SKM-1 (cell line): ENCODE data around the gene COPE.
A peak's percentile ranks its signal among the peaks of the same experiment; 100 is the strongest.

Experiments
- DNase-seq: peaks from one replicate; lab custom pipeline; 2025; ENCODE audit not compliant: unreplicated experiment; lab: John Stamatoyannopoulos, UW

COPE gene

GRCh38 chr19:18868380-18869022 lies 50.7 kb downstream of the COPE start:
- no peak for DNase-seq

DNA sequence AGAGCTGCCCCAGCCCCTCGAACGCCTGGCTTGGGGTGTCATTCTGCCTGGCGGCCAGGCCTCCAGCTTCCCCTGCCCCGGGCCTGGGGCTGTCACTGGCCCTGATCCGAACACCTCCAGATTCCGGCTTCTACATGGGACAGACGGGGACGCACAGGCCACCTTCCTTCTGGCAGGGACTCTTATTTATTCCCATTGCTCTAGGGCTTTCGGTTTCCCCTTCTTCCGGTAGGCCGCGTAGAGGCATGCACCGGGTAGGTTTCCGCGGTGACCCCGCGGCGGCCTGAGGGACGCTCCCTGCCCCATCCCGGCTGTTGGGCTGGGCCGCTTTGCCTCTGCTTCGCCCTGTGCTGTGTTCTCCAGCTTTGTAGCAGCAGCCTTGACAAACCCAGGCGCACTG lies 51.4 kb downstream of the COPE start:
- no peak for DNase-seq

DNA sequence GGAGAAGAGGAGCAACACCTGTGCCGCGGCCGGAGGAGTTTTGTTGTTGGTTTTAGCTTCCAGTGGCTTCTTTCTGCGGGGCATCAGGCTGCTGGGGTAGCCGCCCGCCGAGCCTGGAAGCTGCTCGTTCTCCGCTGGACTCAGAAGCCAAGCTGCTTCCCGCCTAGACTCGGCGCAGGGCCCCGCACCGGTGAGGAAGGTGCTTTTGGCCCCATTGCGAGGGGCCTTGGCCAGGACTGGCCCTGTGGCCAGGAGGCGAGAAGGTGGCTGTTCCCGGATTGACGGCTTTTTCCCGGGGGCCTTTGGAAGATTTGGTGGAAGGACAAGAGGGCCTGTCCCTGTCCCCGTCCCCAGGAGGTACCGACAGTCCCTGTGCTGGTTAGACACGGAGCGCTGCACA lies 52.0 kb downstream of the COPE start:
- DNase-seq: no peak

DNA sequence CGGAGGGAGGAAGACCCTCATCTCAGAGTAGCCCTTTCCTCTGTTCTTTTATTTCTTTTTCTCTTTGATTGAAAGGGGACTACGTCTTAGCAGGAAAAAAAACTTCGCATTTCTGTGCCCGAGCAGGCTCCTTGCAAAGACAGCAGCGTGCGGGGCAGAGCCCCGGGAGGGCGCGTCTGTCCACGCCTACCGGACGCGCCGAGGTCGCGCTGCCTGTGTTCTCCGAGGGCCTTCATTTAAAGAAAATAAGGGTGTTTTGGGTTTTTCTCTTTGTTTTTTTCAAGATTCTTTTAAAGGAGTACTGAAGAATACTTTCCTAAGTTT lies 52.4 kb downstream of the COPE start:
- DNase-seq: no peak

DNA sequence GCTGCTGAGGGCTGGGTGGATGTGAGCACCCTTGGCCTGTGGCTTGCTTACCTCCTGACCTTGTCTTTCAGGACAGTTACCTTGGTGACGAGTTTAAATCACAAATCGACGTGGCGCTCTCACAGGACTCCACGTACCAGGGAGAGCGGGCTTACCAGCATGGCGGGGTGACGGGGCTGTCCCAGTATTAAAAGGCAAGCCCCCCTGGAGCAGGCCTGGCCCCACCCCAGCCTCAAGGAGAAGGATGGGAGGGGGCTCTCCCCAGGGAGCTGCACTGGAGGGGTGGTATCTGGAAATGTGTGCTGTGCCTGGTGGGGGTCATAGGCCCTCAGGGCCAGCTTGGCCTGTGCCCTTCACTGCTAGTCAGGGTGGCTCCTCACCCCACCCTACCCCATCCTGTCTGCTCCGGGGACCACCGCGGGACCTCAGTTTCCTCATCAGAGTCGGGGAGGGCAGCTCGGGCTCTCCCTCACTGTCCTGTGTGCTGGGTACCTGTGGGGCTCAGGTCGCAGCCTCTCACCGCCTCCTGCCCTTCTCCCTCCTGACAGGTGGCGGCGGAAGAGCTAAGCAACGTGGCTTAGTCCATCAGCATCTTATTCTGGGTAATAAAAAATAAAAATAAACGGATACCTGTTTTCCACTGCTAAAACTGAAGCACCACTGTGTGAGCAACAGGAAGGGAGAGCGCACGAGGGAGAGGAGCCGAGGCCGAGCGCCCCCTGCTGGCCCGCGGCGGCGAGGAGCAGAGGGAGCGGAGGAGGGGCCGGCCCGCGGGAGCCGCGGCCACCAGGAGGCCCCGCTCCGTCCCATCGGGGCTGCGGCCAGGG lies 53.0 kb downstream of the COPE start:
- peak; percentile 15 for DNase-seq

DNA sequence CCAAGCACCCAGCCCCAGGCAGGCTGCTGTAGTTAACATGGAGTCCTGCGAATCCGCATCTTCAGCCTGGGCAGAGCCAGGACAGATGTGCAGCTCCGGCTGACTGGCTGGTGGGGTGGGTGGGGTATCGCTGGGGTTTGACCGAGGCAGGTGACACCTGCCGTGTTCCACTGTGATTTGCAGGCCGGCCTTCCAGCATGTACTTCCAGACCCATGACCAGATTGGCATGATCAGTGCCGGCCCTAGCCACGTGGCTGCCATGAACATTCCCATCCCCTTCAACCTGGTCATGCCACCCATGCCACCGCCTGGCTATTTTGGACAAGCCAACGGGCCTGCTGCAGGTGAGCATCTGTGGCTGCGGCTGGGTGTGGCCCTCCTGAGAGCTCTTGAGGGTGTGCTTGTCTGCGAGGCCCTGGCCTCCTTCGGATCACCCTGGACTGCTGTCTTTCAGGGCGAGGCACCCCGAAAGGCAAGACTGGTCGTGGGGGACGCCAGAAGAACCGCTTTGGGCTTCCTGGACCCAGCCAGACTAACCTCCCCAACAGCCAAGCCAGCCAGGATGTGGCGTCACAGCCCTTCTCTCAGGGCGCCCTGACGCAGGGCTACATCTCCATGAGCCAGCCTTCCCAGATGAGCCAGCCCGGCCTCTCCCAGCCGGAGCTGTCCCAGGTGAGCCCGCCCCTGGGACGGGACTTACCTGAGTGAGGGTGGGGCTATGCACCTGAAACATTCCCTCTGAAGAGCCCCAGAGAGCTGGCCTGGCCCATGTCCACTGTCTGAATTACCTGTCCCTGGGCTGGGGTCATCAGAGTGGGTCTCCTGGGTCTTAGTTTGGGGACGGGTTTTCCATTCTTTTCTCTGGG lies 53.8 kb downstream of the COPE start:
- no peak for DNase-seq

DNA sequence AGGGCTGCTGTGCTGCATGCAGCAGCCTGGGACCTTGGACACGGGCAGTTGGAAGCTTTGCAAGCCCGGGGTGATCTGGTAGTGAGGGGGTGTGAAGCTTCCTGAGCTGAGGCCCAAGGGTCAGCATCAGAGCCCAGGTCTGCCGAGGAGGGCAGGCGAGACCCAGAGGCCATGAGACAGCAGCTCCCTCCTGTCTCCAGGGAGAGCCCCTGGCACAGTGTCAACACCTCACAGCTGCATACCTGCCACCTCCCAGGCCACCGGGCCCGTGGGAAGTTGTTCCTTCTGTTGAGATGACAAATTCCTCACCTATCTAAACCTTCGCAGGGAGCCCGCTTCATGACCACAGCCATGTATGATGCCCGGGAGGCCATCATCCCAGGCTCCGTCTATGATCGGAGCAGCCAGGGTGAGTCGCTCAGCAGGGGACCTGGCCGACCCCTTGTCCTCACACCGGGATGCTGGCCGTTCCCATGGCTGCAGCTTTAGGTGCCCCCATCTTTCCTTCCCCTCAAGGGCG lies 55.3 kb downstream of the COPE start:
- DNase-seq: no peak

- DNase-seq: no peak
Observed at GRCh38 chr19:18862976-18863842, 56.0 kb downstream of the COPE start.

GRCh38 chr19:18861917-18862316 lies 57.3 kb downstream of the COPE start:
- DNase-seq: no peak

GRCh38 chr19:18861235-18861634 lies 58.0 kb downstream of the COPE start:
- DNase-seq: no peak

DNA sequence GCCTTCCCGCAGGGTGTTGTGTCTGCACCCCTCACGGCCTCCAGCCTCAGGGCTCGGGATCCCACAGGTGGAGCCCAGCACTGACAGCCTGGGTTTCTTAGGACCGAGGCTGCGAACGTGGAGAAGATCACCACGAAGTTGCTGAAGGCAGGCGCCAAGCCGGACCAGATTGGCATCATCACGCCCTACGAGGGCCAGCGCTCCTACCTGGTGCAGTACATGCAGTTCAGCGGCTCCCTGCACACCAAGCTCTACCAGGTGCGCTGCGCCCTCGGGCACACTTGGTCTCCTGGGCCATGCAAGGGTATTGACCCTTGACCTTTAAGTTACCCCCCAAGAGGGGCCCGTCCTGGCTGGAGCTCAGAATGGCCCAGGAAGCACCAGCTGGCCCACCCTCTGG lies 58.5 kb downstream of the COPE start:
- DNase-seq: no peak

DNA sequence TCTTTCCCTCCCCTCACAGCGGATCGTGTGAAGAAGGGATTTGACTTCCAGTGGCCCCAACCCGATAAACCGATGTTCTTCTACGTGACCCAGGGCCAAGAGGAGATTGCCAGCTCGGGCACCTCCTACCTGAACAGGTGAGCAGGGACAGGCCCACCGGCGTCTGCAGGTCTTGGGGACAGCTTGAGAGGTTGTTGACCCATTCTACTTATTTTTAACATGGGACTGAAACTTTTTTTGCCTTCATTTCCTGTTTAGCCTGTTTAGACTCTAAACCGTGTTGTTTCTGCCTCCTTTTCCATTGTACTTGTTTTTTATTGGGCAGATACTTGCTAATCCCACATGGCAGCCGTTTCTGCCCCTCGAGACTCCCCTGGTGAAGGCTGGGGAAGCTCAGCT lies 58.9 kb downstream of the COPE start:
- no peak for DNase-seq

DNA sequence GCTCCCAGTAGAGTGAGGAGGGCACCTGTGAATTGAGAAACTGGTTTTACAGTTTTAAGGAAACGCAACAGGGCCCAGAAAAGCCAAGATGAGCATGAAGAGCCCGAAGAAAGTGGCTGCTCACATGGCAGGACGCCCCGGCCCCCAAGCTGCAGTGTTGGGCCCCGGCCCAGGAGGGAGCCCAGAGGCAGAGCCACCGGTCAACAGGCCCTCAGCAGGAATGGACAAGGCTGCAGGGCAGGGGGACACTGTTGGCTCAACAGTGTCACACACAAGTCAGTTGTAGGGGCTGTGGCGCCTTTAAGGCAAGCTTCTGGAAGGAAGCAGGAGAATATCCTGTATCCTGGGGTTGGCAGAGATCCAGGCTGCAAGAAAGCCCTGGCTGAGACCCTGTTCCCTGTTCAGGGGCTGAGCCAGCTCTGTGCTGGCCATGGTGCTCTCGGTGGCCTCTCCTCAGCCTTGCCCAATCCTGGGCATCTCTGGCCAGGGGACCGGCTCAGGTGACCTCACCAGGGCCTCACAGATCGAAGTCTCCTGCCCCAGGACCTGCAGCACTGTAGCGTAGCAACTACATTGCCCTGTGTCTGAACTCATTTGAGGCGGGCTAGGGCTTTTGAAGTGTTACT lies 59.4 kb downstream of the COPE start:
- DNase-seq: no peak

DNA sequence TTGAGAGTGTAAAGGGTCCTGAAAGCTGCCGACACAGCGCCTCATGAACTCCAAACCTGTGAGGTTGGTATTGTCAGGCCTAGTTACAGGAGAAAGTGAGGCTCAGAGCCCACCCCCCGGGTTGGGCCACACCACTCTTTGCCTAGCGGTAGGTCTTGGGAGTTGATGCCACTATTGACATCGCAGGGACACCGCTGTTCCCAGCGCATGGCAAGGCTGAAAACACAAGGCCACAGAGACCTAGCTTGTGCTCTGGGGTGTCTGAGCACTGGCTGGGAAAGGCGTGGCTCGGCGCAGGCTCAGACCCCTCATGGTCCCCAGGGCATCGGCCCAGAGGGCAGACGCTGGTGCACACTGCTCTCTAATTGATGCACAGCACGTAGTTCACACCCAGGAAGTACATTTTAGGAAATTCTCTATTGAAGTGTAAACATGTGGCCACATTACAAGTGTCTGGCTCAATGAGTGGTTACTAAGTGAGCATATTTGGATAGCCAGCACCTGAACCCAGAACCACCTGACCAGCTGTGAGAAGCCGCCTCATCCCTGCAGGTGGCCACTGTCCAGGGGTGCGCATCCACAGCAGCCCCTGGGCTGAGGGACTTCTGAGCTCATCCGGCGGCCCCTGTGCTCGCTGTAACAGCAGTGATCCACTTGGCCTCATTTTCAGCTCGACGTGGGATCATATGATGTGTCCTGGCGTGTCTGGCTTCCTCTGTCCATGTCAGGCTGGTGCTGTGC lies 60.1 kb downstream of the COPE start:
- no peak for DNase-seq

- no peak for DNase-seq
Observed at GRCh38 chr19:18857223-18857622, 62.0 kb downstream of the COPE start.

- no peak for DNase-seq
Observed at GRCh38 chr19:18856385-18857126, 62.6 kb downstream of the COPE start.

GRCh38 chr19:18855647-18856384 lies 63.4 kb downstream of the COPE start:
- no peak for DNase-seq

DNA sequence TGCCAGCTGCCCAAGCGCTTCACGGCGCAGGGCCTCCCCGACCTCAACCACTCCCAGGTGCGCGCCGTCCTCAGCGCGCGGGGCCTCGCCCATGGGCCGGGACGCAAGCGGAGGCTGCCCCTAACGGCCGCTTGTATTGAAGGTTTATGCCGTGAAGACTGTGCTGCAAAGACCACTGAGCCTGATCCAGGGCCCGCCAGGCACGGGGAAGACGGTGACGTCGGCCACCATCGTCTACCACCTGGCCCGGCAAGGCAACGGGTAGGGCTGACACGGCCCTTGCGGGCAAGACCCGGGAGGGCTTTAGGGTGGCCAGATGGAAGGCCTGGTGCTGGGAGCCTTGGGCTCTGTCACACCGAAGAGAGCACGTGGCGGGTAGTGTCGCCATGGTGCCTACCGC lies 64.2 kb downstream of the COPE start:
- no peak for DNase-seq
